HepG2 (cell line): ENCODE results near the gene CDHR3. TPM values are rescaled to one million over a fixed set of nuclear protein-coding genes. Genes with fewer than 3 reads are reported as not detected.
A peak's percentile ranks its signal among the peaks of the same experiment; 100 is the strongest.

Experiments used
- AKAP8 ChIP-seq: sonication (generic); formaldehyde crosslinking; IDR thresholded peaks from 2 replicates; pipeline ENCODE4 v1.5.1; 2020; ENCODE audit warnings: mild to moderate bottlenecking, missing genetic modification reagents
- BCL6 ChIP-seq: IDR thresholded peaks from 2 replicates; pipeline ENCODE4 v1.6.1; 2016; ENCODE audit warnings: missing genetic modification reagents, missing compliant biosample characterization
- CTCF ChIP-seq: sonication (generic); formaldehyde crosslinking; IDR thresholded peaks from 2 replicates; pipeline ENCODE4 v1.5.0; 2020; ENCODE audit warnings: mild to moderate bottlenecking, missing genetic modification reagents, moderate library complexity
- EP300 ChIP-seq, 3 experiments: sonication (generic) in 1 of 3; formaldehyde crosslinking in 1 of 3; IDR thresholded peaks; 2 replicates each; pipeline versions ENCODE4 v1.5.1 to v1.6.1; 2011 to 2020; ENCODE audit warnings: low read depth in 2 of 3, low read length in 2 of 3, borderline replicate concordance in 1 of 3, improper control_type of control experiment in 1 of 3, mild to moderate bottlenecking in 1 of 3, missing genetic modification reagents in 1 of 3, moderate library complexity in 1 of 3
- HDAC1 ChIP-seq: sonication (generic); formaldehyde crosslinking; IDR thresholded peaks from 2 replicates; pipeline ENCODE4 v1.5.1; 2020; ENCODE audit warnings: mild to moderate bottlenecking, missing genetic modification reagents
- HHEX ChIP-seq: IDR thresholded peaks from 2 replicates; pipeline ENCODE4 v1.6.1; 2016; ENCODE audit warnings: control low read depth
- HMG20B ChIP-seq: conservative IDR thresholded peaks from 2 replicates; pipeline ENCODE4 v1.6.1; 2016; ENCODE audit warnings: missing genetic modification reagents, missing compliant biosample characterization
- NCOA2 ChIP-seq: sonication (generic); formaldehyde crosslinking; IDR thresholded peaks from 2 replicates; pipeline ENCODE4 v1.8.0; 2022; ENCODE audit warnings: inconsistent platforms
- NFE2 ChIP-seq: sonication (generic); formaldehyde crosslinking; IDR thresholded peaks from 2 replicates; pipeline ENCODE4 v1.4.0; 2020; ENCODE audit warnings: missing genetic modification reagents
- PCBP1 ChIP-seq: fragments of 200-400 bp; formaldehyde crosslinking; IDR thresholded peaks from 2 replicates; pipeline ENCODE4 v1.6.1; 2017; ENCODE audit warnings: mild to moderate bottlenecking, low read depth, low read length, borderline replicate concordance
- PHF21A ChIP-seq: sonication (generic); formaldehyde crosslinking; IDR thresholded peaks from 2 replicates; pipeline ENCODE4 v1.5.0; 2020; ENCODE audit warnings: mild to moderate bottlenecking, missing genetic modification reagents
- RAD21 ChIP-seq: fragments of 450-650 bp; formaldehyde crosslinking; IDR thresholded peaks from 2 replicates; pipeline ENCODE4 v1.5.0; 2020; ENCODE audit warnings: mild to moderate bottlenecking
- SALL1 ChIP-seq: sonication (generic); formaldehyde crosslinking; IDR thresholded peaks from 2 replicates; pipeline ENCODE4 v1.8.0; 2022; ENCODE audit warnings: mild to moderate bottlenecking, missing genetic modification reagents
- SMC3 ChIP-seq: IDR thresholded peaks from 2 replicates; pipeline ENCODE4 v1.6.1; 2011; ENCODE audit warnings: low read length, improper control_type of control experiment
- SOX6 ChIP-seq, 2 experiments: fragments of 450-650 bp in 1 of 2; sonication (generic) in 1 of 2; formaldehyde crosslinking in 1 of 2; IDR thresholded peaks; 2 replicates each; pipeline versions ENCODE4 v1.4.0 to v1.6.1; 2017 to 2020; ENCODE audit warnings: antibody characterized with exemption in 1 of 2, mild to moderate bottlenecking in 1 of 2, missing genetic modification reagents in 1 of 2
- TBL1XR1 ChIP-seq: fragments of 150-350 bp; IDR thresholded peaks from 2 replicates; pipeline ENCODE4 v1.6.1; 2014; ENCODE audit warnings: borderline replicate concordance, low read length; ENCODE audit not compliant: partially characterized antibody
- TRIM24 ChIP-seq: sonication (generic); formaldehyde crosslinking; IDR thresholded peaks from 2 replicates; pipeline ENCODE4 v1.8.0; 2022; ENCODE audit warnings: mild to moderate bottlenecking, missing genetic modification reagents
- ZBTB2 ChIP-seq: sonication (generic); formaldehyde crosslinking; IDR thresholded peaks from 2 replicates; pipeline ENCODE4 v1.8.0; 2022; ENCODE audit warnings: low read depth, missing genetic modification reagents
- ZNF124 ChIP-seq: sonication (generic); formaldehyde crosslinking; IDR thresholded peaks from 2 replicates; pipeline ENCODE4 v1.4.0; 2020; ENCODE audit warnings: missing genetic modification reagents
- ZNF143 ChIP-seq: sonication (generic); formaldehyde crosslinking; IDR thresholded peaks from 2 replicates; pipeline ENCODE4 v1.4.0; 2020; ENCODE audit warnings: missing genetic modification reagents
- ZNF343 ChIP-seq: sonication (generic); formaldehyde crosslinking; IDR thresholded peaks from 2 replicates; pipeline ENCODE4 v1.4.0; 2020; ENCODE audit warnings: mild to moderate bottlenecking, missing genetic modification reagents
- ZNF350 ChIP-seq: sonication (generic); formaldehyde crosslinking; IDR thresholded peaks from 2 replicates; pipeline ENCODE4 v1.4.0; 2020; ENCODE audit warnings: mild to moderate bottlenecking, low read depth, missing genetic modification reagents, borderline replicate concordance
- ZNF431 ChIP-seq: sonication (generic); formaldehyde crosslinking; IDR thresholded peaks from 2 replicates; pipeline ENCODE4 v1.9.0; 2022; ENCODE audit warnings: missing genetic modification reagents, low read depth, mild to moderate bottlenecking, borderline replicate concordance
- ZNF616 ChIP-seq: sonication (generic); formaldehyde crosslinking; IDR thresholded peaks from 2 replicates; pipeline ENCODE4 v1.5.0; 2020; ENCODE audit warnings: low read depth, mild to moderate bottlenecking, missing genetic modification reagents
- ZNF7 ChIP-seq: IDR thresholded peaks from 2 replicates; pipeline ENCODE4 v1.6.1; 2016; ENCODE audit warnings: missing biosample characterization, missing genetic modification reagents
- ZNF780A ChIP-seq: sonication (generic); formaldehyde crosslinking; IDR thresholded peaks from 2 replicates; pipeline ENCODE4 v1.8.0; 2022; ENCODE audit warnings: mild to moderate bottlenecking, missing genetic modification reagents, moderate library complexity
- ZNF878 ChIP-seq: sonication (generic); formaldehyde crosslinking; IDR thresholded peaks from 2 replicates; pipeline ENCODE4 v1.8.1; 2023; ENCODE audit warnings: mild to moderate bottlenecking, missing genetic modification reagents, moderate library complexity
- polyA plus RNA-seq, 8 experiments: library from polyadenylated mRNA; depleted of rRNA in 3 of 8; stranded (reverse) in 7 of 8; unstranded in 1 of 8; fragments of >200 nt; fragmentation: Illumina TruSeq in 4 of 8; extraction: Trizol in 4 of 8; gene quantifications; 2 replicates each; pipeline versions ENCODE4 v1.2.1 to v1.2.3, GENCODE V29; 2011 to 2016; ENCODE audit warnings: low read depth in 4 of 8, missing spikeins in 1 of 8, mixed read lengths in 1 of 8; ENCODE audit not compliant: insufficient read depth in 1 of 8
- total RNA-seq, 5 experiments: library from RNA; depleted of rRNA; stranded (reverse); fragments of >200 nt; fragmentation: Illumina TruSeq; extraction: Trizol; gene quantifications; 2 replicates each; pipeline ENCODE4 v1.2.3, GENCODE V29; 2016; ENCODE audit warnings: low read depth in 1 of 5
- TF ChIP-seq, protein P1 (sequence below): IDR thresholded peaks from 2 replicates; pipeline ENCODE4 v1.6.1; 2016
- TF ChIP-seq, protein P2 (sequence below): sonication (generic); IDR thresholded peaks from 2 replicates; pipeline ENCODE4 v1.6.1; 2016; ENCODE audit warnings: low read depth, borderline replicate concordance

The CDHR3 gene
- total and polyA plus RNA-seq, 2 of the 13 experiments (the other 11 are each of a cell fraction or from before 2014, with no cell fraction given) = 6.5 to 11.8 TPM

DNA sequence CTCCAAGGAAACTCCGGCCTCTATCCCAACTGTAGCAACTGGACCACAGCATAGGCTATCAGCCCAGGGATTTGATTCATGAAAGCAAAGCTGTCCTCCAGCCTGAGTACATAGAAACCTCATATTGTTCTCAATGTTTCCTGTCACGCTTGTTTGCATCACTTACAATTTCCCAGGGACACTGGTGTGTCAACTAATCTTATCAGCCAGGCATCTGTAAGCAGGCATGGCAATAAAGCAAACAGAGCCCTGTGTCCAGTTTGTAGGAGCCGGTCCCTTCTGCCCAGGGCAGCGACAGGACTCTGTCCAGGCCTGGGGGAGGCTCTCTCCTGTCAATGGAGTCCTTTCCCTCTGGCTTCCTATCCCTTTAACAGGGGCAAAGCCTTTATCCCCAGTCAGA is 23.0 kb upstream of the CDHR3 start (continued):
- TF ChIP-seq CTCF (no peak), RAD21 (CRISPR knock-in tag) (no peak), HMG20B (CRISPR knock-in tag) (0 out of 2 replicates have a peak, but pooled peaks have one; percentile 24), EP300 (IDR thresholded peaks at IDR 0.05; ENCODE audit: low read depth in 2 of 2, low read length in 2 of 2) (no peak), EP300 (CRISPR knock-in tag; IDR thresholded peaks at IDR 0.05; ENCODE audit: borderline replicate concordance) (no peak), SMC3 (no peak), ZNF878 (CRISPR knock-in tag) (no peak), NCOA2 (CRISPR knock-in tag) (0 out of 2 replicates have a peak, but pooled peaks have one; percentile 34), ZNF7 (no peak), HDAC1 (CRISPR knock-in tag) (0 out of 2 replicates have a peak, but pooled peaks have one; percentile 24), SOX6 (IDR thresholded peaks at IDR 0.05) (no peak), SOX6 (CRISPR knock-in tag; IDR thresholded peaks at IDR 0.05) (peak; percentile 84), ZNF124 (CRISPR knock-in tag) (no peak), ZNF343 (CRISPR knock-in tag) (no peak), TBL1XR1 (peak; percentile 29), BCL6 (CRISPR knock-in tag) (peak; percentile 33; the same call in 1 of the 2 replicates), SALL1 (CRISPR knock-in tag) (peak; percentile 66), HHEX (CRISPR knock-in tag) (0 out of 2 replicates have a peak, but pooled peaks have one; percentile 13), PCBP1 (no peak), AKAP8 (CRISPR knock-in tag) (no peak), ZNF350 (no peak), NFE2 (no peak), ZNF143 (no peak), ZNF780A (CRISPR knock-in tag) (no peak), PHF21A (CRISPR knock-in tag) (no peak), ZNF431 (no peak), ZBTB2 (no peak), TRIM24 (CRISPR knock-in tag) (peak; percentile 18; the same call in 1 of the 2 replicates), ZNF616 (no peak)
- TF ChIP-seq, protein P1, sequence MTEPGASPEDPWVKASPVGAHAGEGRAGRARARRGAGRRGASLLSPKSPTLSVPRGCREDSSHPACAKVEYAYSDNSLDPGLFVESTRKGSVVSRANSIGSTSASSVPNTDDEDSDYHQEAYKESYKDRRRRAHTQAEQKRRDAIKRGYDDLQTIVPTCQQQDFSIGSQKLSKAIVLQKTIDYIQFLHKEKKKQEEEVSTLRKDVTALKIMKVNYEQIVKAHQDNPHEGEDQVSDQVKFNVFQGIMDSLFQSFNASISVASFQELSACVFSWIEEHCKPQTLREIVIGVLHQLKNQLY (CRISPR knock-in tag) = peak; percentile 39; the same call in 1 of the 2 replicates
- TF ChIP-seq, protein P2, sequence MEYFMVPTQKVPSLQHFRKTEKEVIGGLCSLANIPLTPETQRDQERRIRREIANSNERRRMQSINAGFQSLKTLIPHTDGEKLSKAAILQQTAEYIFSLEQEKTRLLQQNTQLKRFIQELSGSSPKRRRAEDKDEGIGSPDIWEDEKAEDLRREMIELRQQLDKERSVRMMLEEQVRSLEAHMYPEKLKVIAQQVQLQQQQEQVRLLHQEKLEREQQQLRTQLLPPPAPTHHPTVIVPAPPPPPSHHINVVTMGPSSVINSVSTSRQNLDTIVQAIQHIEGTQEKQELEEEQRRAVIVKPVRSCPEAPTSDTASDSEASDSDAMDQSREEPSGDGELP = no peak
